ENCODE data around the gene CFLAR. TPM values are rescaled to one million over a fixed set of nuclear protein-coding genes. Genes with fewer than 3 reads are reported as not detected.
A peak's percentile ranks its signal among the peaks of the same experiment; 100 is the strongest.

The CFLAR gene
- total and polyA plus RNA-seq, 9 of the 15 experiments (the other 6 are each of a cell fraction or from before 2014, with no cell fraction given), result 27.5 to 102 (median 54.0) TPM

DNA sequence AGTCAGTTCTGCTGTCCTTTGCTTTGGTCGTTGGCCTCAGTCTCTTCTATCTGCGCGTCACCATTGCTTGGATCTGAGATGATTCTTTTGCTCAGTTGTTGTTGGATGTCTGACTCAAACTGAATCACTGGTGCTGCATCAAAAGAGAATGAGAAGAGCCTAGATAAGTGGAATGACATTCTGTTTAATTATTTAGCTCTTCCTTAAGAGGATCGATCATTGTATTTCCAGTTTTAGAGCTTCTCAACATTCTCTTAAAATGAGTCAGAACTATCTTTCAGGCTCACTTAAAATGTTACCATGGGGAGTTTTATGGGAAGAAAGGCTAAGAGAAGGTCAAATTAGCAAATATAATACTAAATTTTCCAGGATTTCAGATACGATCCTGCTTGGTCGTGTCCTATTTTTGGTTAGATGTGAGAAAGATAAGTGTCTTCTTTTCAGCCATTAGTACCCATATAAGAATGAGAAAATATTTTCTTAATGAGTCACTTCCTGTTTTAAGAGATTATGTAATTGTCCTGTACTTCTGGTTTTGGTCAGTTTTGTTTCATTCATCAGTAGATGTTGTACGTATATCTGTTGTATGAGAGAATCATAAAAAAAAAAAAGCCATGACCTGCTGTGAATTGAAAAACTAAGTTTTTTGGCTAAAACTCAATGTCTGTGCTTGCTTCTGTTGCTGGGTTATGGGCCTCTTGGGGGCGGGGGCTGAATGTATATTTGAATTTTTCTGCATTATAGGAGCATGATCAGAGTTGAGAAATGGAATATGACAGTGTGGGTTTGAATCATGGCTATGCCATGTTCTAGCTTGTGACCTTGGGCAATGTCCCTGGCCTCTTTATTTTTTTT is 35.4 kb downstream of the CFLAR start:
- Histone ChIP-seq H3K27ac (ENCODE audit: extremely low read depth, low read depth, low read length) (peak overlapping the region; percentile 79), H3K36me3 (ENCODE audit: control insufficient read depth, insufficient read depth, low read length) (peaks cover 70% of the 10 kb centered on the region), H3K4me1 (replicated peaks in 1 of 2; ENCODE audit: control insufficient read depth in 2 of 2, insufficient read depth in 2 of 2, low read length in 2 of 2) (peaks cover 2 to 16% of the 10 kb centered on the region in 2 experiments; a peak in 3 of 5 replicates), H3K9me1 (ENCODE audit: control insufficient read depth, insufficient read depth, low read length) (no peaks in the 10 kb centered on the region), H3K9ac (ENCODE audit: insufficient read depth in 1 of 2, low read depth in 2 of 2, low read length in 2 of 2) (peak overlapping the region in 1 of 2 experiments; percentile 28; a peak in 1 of 4 replicates), H4K20me1 (replicated peaks; ENCODE audit: control insufficient read depth, insufficient read depth, low read length) (no peaks in the 10 kb centered on the region), H3K27me3 (ENCODE audit: control insufficient read depth in 2 of 2, insufficient read depth in 2 of 2, low read length in 2 of 2) (no peaks in the 10 kb centered on the region), H3K4me2 (ENCODE audit: insufficient read depth, low read length) (peak overlapping the region; percentile 9; the same call in 1 of the 2 replicates), H3K9me3 (replicated peaks; ENCODE audit: control insufficient read depth, insufficient read depth, low read depth, low read length) (no peaks in the 10 kb centered on the region), H3K4me3 (no peak overlapping the region), H2AFZ (ENCODE audit: low read depth, low read length) (no peak overlapping the region), H3K79me2 (ENCODE audit: control insufficient read depth, insufficient read depth, low read length) (peaks cover 4% of the 10 kb centered on the region; the same call in 2 of the 3 replicates)
- DNase-seq (ENCODE audit: extremely low read depth in 1 of 4, low spot score in 3 of 4) (no peak), FAIRE-seq (peak; percentile 46), ATAC-seq (peak; percentile 42; the same call in 2 of the 3 replicates)
- intact Hi-C loops (cut with micrococcal nuclease) (no loop called here), in situ Hi-C loops (cut with MboI) (no loop called here)
- WGBS (ENCODE audit: insufficient coverage, low coverage, missing lambda C conversion rate), result 38% methylated on average over 8 of the region's 8 CpGs
- POLR2A ChIA-PET, result interaction anchor here (0.7 kb wide), 1 partner anchor 439 kb away, joined by 3 read pairs; no protein-coding TSS in a partner anchor
- BruUV-seq (replicated peaks), result no TSS peak
- CTCF ChIA-PET (ENCODE audit: low intra/inter-chr PET ratio), result no interaction called here
- TF ChIP-seq SLC30A9 (CRISPR knock-in tag; IDR thresholded peaks at IDR 0.05) (no peak), ZNF444 (CRISPR knock-in tag; IDR thresholded peaks at IDR 0.05) (no peak), TAF7 (tag; IDR thresholded peaks at IDR 0.05) (no peak), MBD2 (IDR thresholded peaks at IDR 0.05; ENCODE audit: borderline replicate concordance, low read depth) (no peak), ZNF668 (CRISPR knock-in tag; IDR thresholded peaks at IDR 0.05) (no peak), SMARCE1 (IDR thresholded peaks at IDR 0.05) (peak; percentile 83), ELF4 (CRISPR knock-in tag; IDR thresholded peaks at IDR 0.05) (no peak), MAFF (IDR thresholded peaks at IDR 0.05; ENCODE audit: low read length) (peak; percentile 51; the same call in 1 of the 2 replicates), TRIM24 (IDR thresholded peaks at IDR 0.05) (0 out of 4 replicates have a peak, but pooled peaks of 1 of the 2 experiments have one; percentile 18), SOX6 (IDR thresholded peaks at IDR 0.05) (peak; percentile 55; the same call in 1 of the 2 replicates), SMARCA5 (IDR thresholded peaks at IDR 0.05) (no peak), MEF2D (tag; conservative IDR thresholded peaks at IDR 0.05; ENCODE audit: low read depth) (peak; percentile 96), JUN (IDR thresholded peaks at IDR 0.05; ENCODE audit: borderline replicate concordance, low read depth, low read length) (peak; percentile 57; the same call in 1 of the 2 replicates), JUN (CRISPR knock-in tag; IDR thresholded peaks at IDR 0.05; ENCODE audit: borderline replicate concordance) (no peak), EP300 (IDR thresholded peaks at IDR 0.05; ENCODE audit: low read length) (peak; percentile 37; the same call in 1 of the 2 replicates)
- TF ChIP-seq, protein P1, sequence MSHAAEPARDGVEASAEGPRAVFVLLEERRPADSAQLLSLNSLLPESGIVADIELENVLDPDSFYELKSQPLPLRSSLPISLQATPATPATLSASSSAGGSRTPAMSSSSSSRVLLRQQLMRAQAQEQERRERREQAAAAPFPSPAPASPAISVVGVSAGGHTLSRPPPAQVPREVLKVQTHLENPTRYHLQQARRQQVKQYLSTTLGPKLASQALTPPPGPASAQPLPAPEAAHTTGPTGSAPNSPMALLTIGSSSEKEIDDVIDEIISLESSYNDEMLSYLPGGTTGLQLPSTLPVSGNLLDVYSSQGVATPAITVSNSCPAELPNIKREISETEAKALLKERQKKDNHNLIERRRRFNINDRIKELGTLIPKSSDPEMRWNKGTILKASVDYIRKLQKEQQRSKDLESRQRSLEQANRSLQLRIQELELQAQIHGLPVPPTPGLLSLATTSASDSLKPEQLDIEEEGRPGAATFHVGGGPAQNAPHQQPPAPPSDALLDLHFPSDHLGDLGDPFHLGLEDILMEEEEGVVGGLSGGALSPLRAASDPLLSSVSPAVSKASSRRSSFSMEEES (CRISPR knock-in tag; IDR thresholded peaks at IDR 0.05), result no peak
- TF ChIP-seq, protein P2, sequence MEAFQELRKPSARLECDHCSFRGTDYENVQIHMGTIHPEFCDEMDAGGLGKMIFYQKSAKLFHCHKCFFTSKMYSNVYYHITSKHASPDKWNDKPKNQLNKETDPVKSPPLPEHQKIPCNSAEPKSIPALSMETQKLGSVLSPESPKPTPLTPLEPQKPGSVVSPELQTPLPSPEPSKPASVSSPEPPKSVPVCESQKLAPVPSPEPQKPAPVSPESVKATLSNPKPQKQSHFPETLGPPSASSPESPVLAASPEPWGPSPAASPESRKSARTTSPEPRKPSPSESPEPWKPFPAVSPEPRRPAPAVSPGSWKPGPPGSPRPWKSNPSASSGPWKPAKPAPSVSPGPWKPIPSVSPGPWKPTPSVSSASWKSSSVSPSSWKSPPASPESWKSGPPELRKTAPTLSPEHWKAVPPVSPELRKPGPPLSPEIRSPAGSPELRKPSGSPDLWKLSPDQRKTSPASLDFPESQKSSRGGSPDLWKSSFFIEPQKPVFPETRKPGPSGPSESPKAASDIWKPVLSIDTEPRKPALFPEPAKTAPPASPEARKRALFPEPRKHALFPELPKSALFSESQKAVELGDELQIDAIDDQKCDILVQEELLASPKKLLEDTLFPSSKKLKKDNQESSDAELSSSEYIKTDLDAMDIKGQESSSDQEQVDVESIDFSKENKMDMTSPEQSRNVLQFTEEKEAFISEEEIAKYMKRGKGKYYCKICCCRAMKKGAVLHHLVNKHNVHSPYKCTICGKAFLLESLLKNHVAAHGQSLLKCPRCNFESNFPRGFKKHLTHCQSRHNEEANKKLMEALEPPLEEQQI (IDR thresholded peaks at IDR 0.05), result no peak
- TF ChIP-seq, protein P3, sequence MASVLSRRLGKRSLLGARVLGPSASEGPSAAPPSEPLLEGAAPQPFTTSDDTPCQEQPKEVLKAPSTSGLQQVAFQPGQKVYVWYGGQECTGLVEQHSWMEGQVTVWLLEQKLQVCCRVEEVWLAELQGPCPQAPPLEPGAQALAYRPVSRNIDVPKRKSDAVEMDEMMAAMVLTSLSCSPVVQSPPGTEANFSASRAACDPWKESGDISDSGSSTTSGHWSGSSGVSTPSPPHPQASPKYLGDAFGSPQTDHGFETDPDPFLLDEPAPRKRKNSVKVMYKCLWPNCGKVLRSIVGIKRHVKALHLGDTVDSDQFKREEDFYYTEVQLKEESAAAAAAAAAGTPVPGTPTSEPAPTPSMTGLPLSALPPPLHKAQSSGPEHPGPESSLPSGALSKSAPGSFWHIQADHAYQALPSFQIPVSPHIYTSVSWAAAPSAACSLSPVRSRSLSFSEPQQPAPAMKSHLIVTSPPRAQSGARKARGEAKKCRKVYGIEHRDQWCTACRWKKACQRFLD (CRISPR knock-in tag; IDR thresholded peaks at IDR 0.05), result 0 out of 2 replicates have a peak, but pooled peaks have one; percentile 10

Data from K562 (cell line).